GM18858 (cell line): Measurements from ENCODE around the gene EHD1.

ENCODE experiments used
- ATAC-seq: cut with Tn5 transposase; IDR thresholded peaks from one replicate; pipeline ENCODE4 v1.9.1; 2021; ENCODE audit not compliant: unreplicated experiment

EHD1 gene

DNA sequence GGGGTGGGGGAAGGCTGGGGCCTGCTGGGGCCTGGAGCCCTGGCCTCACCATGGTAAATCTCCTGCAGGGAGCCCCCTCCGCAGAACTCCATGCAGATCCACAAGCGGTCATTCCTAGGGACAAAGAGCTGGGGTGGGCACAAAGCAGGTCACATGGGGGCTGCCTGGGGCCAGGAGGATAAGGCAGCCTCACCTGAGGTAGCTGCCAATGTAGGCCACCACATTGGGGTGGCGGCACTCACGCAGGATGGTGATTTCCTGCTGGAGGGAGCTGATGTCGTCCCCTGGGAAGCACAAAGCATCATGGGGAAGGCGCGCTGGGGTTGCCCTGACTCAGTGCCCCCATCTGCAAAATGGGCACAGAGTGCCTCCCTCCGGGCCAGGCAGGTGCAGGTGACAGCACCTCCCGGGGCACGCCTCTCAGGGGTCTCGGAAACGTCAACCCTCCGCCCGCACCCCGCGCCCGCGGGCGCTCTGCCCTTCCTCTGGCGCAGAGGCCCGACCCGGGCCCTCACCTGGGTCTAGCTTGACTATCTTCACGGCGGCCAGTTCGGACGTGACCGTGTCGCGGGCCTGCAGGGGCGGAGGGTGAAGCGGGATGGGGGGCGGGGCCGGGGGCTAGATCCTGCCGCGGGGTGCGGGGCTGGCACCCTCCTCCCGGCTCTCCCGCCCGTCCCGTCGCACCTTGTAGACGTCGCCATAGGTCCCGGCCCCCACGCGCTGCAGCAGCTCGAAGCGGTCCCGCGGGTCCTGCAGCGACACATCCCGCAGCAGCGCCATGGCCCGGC is 75.9 kb downstream of the EHD1 start:
- ATAC-seq = no peak
